Myocyte (in vitro differentiated cells): ENCODE results near the gene NOL4L. TPM values are rescaled to one million over a fixed set of nuclear protein-coding genes. Genes with fewer than 3 reads are reported as not detected.
A peak's percentile ranks its signal among the peaks of the same experiment; 100 is the strongest.
"Not testable (repeated sequence)": the region's sequence is repeated elsewhere in the genome, so short reads cannot be mapped to it uniquely, and the experiment has no call there.

Experiments used
- DNase-seq: peaks from one replicate; pipeline ENCODE4 v3.0.0-alpha.2; 2012; ENCODE audit warnings: low read depth
- total RNA-seq: library from RNA; depleted of rRNA; stranded (reverse); fragments of >200 nt; gene quantifications from 2 replicates; pipeline ENCODE4 v1.2.3, GENCODE V29; 2014

NOL4L gene
- total RNA-seq, 1 donor from 2014 or later, result 2.5 TPM

GRCh38 chr20:32510120-32510600, 75.0 kb downstream of the NOL4L start:
- no peak for DNase-seq

- DNase-seq, result peak; percentile 48
Observed at GRCh38 chr20:32509639-32510066, 75.5 kb downstream of the NOL4L start.

GRCh38 chr20:32508775-32509119, 76.4 kb downstream of the NOL4L start:
- DNase-seq, result no peak

GRCh38 chr20:32507998-32508774, 76.9 kb downstream of the NOL4L start:
- DNase-seq, result no peak

- DNase-seq, result no peak
Observed at GRCh38 chr20:32506721-32507120, 78.4 kb downstream of the NOL4L start.

- no peak for DNase-seq
Observed at GRCh38 chr20:32505723-32506473, 79.2 kb downstream of the NOL4L start.

- DNase-seq, result no peak
Observed at GRCh38 chr20:32501709-32502108, 83.4 kb downstream of the NOL4L start.

- DNase-seq, result no peak
Observed at GRCh38 chr20:32497589-32498224, 87.4 kb downstream of the NOL4L start.

GRCh38 chr20:32496811-32497533, 88.2 kb downstream of the NOL4L start:
- no peak for DNase-seq

- no peak for DNase-seq
Observed at GRCh38 chr20:32495949-32496348, 89.2 kb downstream of the NOL4L start.

- no peak for DNase-seq
Observed at GRCh38 chr20:32495217-32495565, 89.9 kb downstream of the NOL4L start.

GRCh38 chr20:32494483-32495216, 90.5 kb downstream of the NOL4L start:
- no peak for DNase-seq

GRCh38 chr20:32493356-32493755, 91.8 kb downstream of the NOL4L start:
- DNase-seq, result no peak

GRCh38 chr20:32491764-32492151, 93.4 kb downstream of the NOL4L start:
- not testable (repeated sequence) for DNase-seq

GRCh38 chr20:32490942-32491763, 94.0 kb downstream of the NOL4L start:
- DNase-seq, result no peak

GRCh38 chr20:32488066-32488838, 96.9 kb downstream of the NOL4L start:
- no peak for DNase-seq

- no peak for DNase-seq
Observed at GRCh38 chr20:32487381-32487780, 97.8 kb downstream of the NOL4L start.

- no peak for DNase-seq
Observed at GRCh38 chr20:32485770-32486478, 99.2 kb downstream of the NOL4L start.
